Activated CD4-positive, alpha-beta T cell treated with anti-CD3 and anti-CD28 coated beads, Interleukin-2, amount 50 U/mL, for 4 hours (primary cell): Measurements from ENCODE around the gene NOL11.
"Not testable (repeated sequence)": the region's sequence is repeated elsewhere in the genome, so short reads cannot be mapped to it uniquely, and the experiment has no call there.

ENCODE experiments used
- DNase-seq, 2 experiments: peaks; one replicate each; pipeline ENCODE4 v3.0.0-alpha.2; 2020

The NOL11 gene

DNA sequence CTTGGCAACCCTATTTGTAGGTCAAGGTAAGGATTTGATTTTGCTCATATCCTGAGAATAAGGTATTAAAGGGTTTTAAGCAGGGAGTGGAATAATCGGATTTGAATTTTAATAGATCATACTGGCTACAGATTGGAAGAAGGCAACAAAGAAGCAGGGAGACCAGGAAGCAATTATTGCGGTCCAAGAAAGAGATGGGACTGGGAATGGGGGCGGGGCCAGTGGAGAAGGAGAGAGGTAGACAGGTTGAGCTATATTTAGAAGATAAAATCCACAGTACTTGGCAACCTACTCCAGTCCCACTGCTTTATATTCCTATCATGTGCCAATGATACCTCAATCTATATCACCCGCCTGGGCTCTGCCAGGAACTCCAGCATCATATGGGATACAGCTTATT lies 5.8 kb upstream of the NOL11 start:
- DNase-seq: no peak

DNA sequence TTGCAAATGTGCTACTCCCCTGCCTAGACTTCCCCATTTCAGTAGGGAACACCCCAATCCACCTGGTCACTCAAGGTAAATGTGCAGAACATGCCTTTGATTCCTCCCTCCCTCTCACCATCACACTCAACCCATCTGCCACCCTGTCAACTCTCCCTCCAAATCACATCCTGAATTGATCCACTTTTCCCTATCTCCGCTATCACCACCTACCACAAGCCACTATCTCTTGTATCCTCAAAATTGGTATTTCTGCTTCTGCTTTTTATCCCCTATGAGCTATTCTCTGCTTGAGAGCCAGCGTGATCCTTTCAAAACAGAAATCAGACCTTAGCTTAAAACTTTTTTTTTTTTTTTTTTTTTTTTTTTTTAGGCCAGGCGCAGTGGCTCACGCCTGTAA lies 5.4 kb upstream of the NOL11 start:
- no peak for DNase-seq

DNA sequence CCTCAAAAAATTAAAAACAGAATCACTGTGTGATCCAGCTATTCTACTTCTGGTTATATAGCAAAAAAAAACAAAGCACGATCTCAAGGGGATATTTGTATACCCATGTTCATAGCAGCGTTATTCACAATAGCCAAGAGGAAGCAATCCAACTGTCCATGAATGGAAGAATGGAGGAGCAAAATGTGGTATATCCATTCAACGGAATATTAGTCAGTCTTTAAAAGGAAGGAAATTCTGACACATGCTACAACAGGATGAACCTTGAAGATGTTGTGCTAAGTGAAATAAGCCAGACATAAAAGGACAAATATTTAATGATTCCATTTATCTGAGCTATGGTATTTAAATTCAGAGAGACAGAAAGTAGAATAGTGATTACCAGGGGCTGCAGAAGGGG lies 4.6 kb upstream of the NOL11 start:
- no peak for DNase-seq

DNA sequence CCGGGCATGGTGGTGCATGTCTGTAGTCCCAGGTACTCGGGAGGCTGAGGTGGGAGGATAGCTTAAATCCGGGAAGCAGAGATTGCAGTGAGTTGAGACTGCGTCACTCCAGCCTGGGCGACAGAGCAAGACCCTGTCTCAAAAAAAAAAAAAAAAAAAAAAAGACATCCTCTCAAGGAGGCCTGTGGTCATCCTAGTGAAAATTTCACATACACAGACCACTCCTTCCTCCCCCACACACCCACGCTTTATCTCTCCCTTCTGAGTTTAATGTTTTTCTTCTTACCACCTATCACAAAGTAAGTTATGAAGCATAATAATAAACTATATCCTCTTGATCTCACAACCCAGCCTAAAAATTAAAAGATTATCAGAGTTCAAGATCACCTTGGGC lies 1.3 kb upstream of the NOL11 start:
- DNase-seq: no peak

- no peak for DNase-seq
Observed at GRCh38 chr17:67717192-67717623, 528 bp upstream of the NOL11 start.

GRCh38 chr17:67718325-67718941 lies 697 bp downstream of the NOL11 start:
- DNase-seq: no peak

GRCh38 chr17:67725373-67725791 lies 7.6 kb downstream of the NOL11 start:
- DNase-seq: no peak

GRCh38 chr17:67725807-67726206 lies 8.1 kb downstream of the NOL11 start:
- DNase-seq: no peak

- not testable (repeated sequence) for DNase-seq
Observed at GRCh38 chr17:67727152-67728039, 9.7 kb downstream of the NOL11 start.

GRCh38 chr17:67729903-67730302 lies 12.2 kb downstream of the NOL11 start:
- DNase-seq: no peak

- DNase-seq: no peak
Observed at GRCh38 chr17:67730731-67731130, 13.0 kb downstream of the NOL11 start.

- no peak for DNase-seq
Observed at GRCh38 chr17:67733449-67733848, 15.7 kb downstream of the NOL11 start.

DNA sequence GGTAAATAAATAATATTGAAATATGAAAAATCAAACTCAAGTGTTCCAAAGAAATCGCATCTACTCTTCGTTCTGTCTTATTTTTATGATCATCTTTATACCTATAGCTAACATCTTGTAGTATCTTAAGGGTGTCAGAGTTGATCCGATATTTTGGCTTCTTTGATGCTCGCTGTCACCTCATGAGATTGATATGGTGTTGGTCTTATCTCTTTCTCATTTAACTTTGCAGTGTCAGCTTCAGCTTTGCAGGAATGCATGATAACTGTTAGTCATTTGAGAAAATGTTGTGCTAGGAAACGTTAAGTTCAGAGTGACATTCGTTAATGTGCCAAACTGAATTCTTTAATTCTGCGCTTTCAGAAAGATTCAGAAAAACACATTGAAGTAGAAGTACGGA lies 19.4 kb downstream of the NOL11 start:
- no peak for DNase-seq

- DNase-seq: no peak
Observed at GRCh38 chr17:67742025-67742424, 24.3 kb downstream of the NOL11 start.

DNA sequence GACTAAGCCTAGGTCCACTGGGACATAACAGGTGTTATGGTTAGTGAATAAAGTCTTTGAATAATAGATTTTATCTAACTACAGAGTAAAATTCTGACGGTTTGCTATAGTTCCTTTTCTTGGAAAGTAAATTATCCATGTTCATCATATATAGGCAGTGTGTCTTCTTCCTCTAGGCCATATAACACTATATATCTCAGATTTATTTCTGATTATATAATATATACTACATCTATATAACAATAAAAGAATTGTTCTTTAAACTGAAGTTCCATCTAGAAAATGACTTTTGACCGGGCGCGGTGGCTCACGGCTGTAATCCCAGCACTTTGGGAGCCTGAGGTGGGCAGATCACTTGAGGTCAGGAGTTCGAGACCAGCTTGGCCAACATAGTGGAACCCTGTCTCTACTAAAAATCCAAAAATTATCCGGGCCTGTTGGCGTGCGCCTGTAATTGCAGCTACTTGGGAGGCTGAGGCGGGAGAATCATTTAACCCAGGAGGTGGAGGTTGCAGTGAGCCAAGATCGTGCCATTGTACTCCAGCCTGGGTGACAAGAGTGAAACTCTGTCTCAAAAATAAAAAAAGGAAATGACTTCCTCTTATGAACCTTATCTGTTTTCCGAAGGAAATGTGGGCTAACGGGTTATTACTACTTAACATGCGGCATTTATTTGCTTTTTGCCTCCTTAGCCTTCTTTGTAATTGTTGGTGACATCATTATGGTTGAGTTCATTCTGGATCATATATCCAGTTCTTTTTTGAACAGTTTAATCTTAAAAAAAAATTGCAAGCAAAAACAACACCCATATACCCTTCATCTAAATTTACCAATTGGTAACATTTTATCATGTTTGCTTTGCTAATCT lies 29.2 kb downstream of the NOL11 start:
- DNase-seq: no peak

GRCh38 chr17:67747681-67748235 lies 30.0 kb downstream of the NOL11 start:
- no peak for DNase-seq

- DNase-seq: no peak
Observed at GRCh38 chr17:67750067-67750466, 32.3 kb downstream of the NOL11 start.

GRCh38 chr17:67751101-67752074 lies 33.7 kb downstream of the NOL11 start:
- DNase-seq: no peak

DNA sequence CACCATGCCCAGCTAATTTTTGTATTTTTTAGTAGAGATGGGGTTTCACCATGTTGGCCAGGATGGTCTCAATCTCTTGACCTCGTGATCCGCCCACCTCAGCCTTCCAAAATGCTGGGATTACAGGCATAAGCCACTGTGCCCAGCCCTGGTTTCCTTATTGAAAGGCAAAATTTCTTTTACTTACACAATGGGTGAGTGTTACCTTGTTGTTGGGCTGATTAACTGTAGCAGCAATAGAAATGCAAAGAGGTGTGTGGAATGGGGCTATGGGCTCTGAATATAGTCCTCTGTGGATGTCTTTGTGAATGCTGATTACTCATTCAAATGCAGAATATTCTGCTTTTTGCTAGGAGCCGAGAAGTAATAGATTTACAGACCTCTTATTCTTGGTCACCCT lies 34.4 kb downstream of the NOL11 start:
- not testable (repeated sequence) for DNase-seq

GRCh38 chr17:67753026-67753425 lies 35.3 kb downstream of the NOL11 start:
- DNase-seq: no peak

DNA sequence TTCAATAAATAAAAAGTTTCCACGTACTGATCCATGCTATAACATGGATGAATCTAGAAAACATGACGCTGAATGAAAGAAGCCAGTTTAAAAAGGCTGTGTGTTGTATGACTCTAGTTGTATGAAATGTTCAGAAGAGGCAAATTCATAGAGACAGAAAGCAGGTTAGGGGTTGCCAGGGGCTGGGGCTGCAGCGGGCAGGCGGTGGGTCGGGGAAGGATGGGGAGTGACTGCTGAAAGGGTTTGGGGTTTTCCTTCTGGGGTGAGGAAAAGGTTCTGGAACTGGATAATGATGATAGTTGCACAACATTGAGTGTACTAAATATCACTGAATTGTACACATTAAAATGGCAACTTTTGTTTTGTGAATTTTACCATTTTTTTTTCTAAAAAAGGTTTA lies 36.3 kb downstream of the NOL11 start:
- no peak for DNase-seq

GRCh38 chr17:67754686-67755085 lies 37.0 kb downstream of the NOL11 start:
- not testable (repeated sequence) for DNase-seq
